Natural killer cell (primary cell): ENCODE data around the gene PLXNA4. TPM values are rescaled to one million over a fixed set of nuclear protein-coding genes. Genes with fewer than 3 reads are reported as not detected.

Experiments used
- ATAC-seq, 3 donors: fragments of 150-1000 bp in 2 of 3; fragments of 200-7000 bp in 1 of 3; cut with Tn5 transposase; 1 replicate in 1 of 3; 2 replicates in 2 of 3; pipeline ENCODE4 v1.10.0; 2021; ENCODE audit warnings: mild to moderate bottlenecking in 2 of 3, moderate library complexity in 2 of 3
- DNase-seq, 2 donors: peaks; one replicate each; pipeline versions ENCODE4 v3.0.0 to v3.0.0-alpha.2; 2013 to 2021; ENCODE audit warnings: mixed read lengths in 1 of 2
- H3K27ac ChIP-seq: one replicate; pipeline ENCODE4 v1.5.1; 2013; ENCODE audit warnings: mild to moderate bottlenecking, low read length
- H3K27me3 ChIP-seq: one replicate; pipeline ENCODE4 v1.6.1; 2013; ENCODE audit warnings: low read length; ENCODE audit not compliant: control insufficient read depth, insufficient read depth
- H3K36me3 ChIP-seq: one replicate; pipeline ENCODE4 v1.6.1; 2013; ENCODE audit warnings: low read length; ENCODE audit not compliant: control insufficient read depth, insufficient read depth
- H3K4me1 ChIP-seq: one replicate; pipeline ENCODE4 v1.6.1; 2013; ENCODE audit warnings: low read length; ENCODE audit not compliant: control insufficient read depth, insufficient read depth
- H3K4me3 ChIP-seq: one replicate; pipeline ENCODE4 v1.5.1; 2013; ENCODE audit warnings: low read length
- H3K9me3 ChIP-seq: one replicate; pipeline ENCODE4 v1.6.1; 2013; ENCODE audit warnings: low read length; ENCODE audit not compliant: control insufficient read depth, insufficient read depth
- H3K27ac Mint-ChIP-seq, 2 donors: one replicate each; pipeline ENCODE4 v1.8.0; 2022; ENCODE audit warnings: mild to moderate bottlenecking in 2 of 2, mixed read lengths in 2 of 2, moderate library complexity in 1 of 2
- H3K27me3 Mint-ChIP-seq, 2 donors: one replicate each; pipeline ENCODE4 v1.8.0; 2022; ENCODE audit warnings: low read depth in 2 of 2, mixed read lengths in 2 of 2
- H3K36me3 Mint-ChIP-seq: one replicate; pipeline ENCODE4 v1.8.0; 2022; ENCODE audit warnings: mixed read lengths
- H3K4me1 Mint-ChIP-seq, 2 donors: one replicate each; pipeline ENCODE4 v1.8.0; 2022; ENCODE audit warnings: mixed read lengths in 2 of 2
- H3K4me3 Mint-ChIP-seq: one replicate; pipeline ENCODE4 v1.8.0; 2022; ENCODE audit warnings: mild to moderate bottlenecking, moderate library complexity, mixed read lengths
- H3K9me3 Mint-ChIP-seq, 2 donors: one replicate each; pipeline ENCODE4 v1.8.0; 2022; ENCODE audit warnings: mixed read lengths in 2 of 2
- WGBS: methylation state at CpG from one replicate; pipeline ENCODE4 v1.1.7; 2013; ENCODE audit warnings: missing lambda C conversion rate; ENCODE audit not compliant: insufficient coverage; 5-methylcytosine and 5-hydroxymethylcytosine counted together
- intact Hi-C: fragments of 100-400 bp; cut with micrococcal nuclease; formaldehyde crosslinking; loops from one replicate; pipeline ENCODE4 v1.14.2; 2022
- total RNA-seq, 4 donors: library from RNA; stranded (reverse); fragments of 120-200 nt in 1 of 4; gene quantifications; one replicate each; pipeline versions ENCODE4 v1.2.3 to v1.2.4, GENCODE V29; 2013 to 2022
- TF ChIP-seq, protein P1 (sequence below): fragments of 200-600 bp; IDR thresholded peaks from one replicate; pipeline ENCODE4 v1.8.0; 2022; ENCODE audit warnings: antibody characterized with exemption

The PLXNA4 gene
- total RNA-seq, 3 donors from 2014 or later (not counting 1 experiment from before 2014, with no cell fraction given), result 5.1 to 15.3 (median 10.9) TPM

DNA sequence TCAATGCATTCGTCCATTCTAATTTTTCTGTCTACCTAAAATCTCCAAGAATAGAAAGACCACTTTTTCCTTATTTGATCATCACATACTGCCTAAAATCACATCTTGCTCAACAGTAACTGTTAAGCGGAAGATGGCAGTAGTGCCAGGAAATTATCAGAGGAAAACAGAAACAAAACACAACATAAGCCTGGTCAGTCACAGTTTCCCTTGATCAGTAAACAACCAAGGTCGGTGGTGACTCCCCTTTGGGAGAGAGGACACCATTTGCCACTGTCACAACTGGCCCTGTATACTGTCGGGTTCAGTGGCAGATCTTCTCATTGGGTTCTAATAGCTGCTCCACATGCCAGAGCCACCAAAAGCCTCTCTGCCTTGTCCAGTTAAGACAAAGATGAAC lies 106.6 kb downstream of the PLXNA4 start:
- Histone ChIP-seq H3K4me1 (peaks cover 15% of the 10 kb centered on the region), H3K27ac (no peak overlapping the region), H3K9me3 (no peaks in the 10 kb centered on the region), H3K4me3 (no peak overlapping the region), H3K36me3 (no peaks in the 10 kb centered on the region), H3K27me3 (no peaks in the 10 kb centered on the region)
- Mint-ChIP-seq H3K36me3 (no peaks in the 10 kb centered on the region), H3K4me3 (no peak overlapping the region), H3K9me3 (no peaks in the 10 kb centered on the region), H3K27me3 (peaks cover 8 to 38% of the 10 kb centered on the region in 2 donors), H3K27ac (no peak overlapping the region), H3K4me1 (peaks cover 30 to 39% of the 10 kb centered on the region in 2 donors)
- ATAC-seq, result no peak
- no peak for DNase-seq
- intact Hi-C loops, result no loop called here
- TF ChIP-seq, protein P1, sequence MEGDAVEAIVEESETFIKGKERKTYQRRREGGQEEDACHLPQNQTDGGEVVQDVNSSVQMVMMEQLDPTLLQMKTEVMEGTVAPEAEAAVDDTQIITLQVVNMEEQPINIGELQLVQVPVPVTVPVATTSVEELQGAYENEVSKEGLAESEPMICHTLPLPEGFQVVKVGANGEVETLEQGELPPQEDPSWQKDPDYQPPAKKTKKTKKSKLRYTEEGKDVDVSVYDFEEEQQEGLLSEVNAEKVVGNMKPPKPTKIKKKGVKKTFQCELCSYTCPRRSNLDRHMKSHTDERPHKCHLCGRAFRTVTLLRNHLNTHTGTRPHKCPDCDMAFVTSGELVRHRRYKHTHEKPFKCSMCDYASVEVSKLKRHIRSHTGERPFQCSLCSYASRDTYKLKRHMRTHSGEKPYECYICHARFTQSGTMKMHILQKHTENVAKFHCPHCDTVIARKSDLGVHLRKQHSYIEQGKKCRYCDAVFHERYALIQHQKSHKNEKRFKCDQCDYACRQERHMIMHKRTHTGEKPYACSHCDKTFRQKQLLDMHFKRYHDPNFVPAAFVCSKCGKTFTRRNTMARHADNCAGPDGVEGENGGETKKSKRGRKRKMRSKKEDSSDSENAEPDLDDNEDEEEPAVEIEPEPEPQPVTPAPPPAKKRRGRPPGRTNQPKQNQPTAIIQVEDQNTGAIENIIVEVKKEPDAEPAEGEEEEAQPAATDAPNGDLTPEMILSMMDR, result no peak
- WGBS, result 69% methylated on average over 4 of the region's 4 CpGs

DNA sequence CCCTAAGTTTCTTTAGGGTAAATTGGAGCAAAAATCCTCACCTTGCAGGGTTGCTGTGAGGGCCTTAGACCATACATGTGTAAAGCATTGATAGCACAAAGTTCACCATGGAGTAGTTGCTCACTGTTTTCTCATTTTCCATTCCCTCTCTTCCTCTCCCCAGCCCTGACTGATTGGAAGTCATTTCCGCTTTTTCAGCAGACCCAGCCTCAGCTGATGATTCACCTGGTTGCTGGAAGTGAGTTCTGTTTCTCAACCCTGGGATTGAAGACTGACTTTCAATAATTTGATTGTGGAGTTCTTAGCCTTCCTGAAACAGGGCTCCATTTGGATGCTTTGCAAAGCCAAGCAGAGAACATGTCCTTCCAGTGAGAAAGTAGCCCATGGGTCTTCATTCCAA lies 107.0 kb downstream of the PLXNA4 start:
- Mint-ChIP-seq H3K9me3 (no peaks in the 10 kb centered on the region), H3K4me3 (no peak overlapping the region), H3K36me3 (no peaks in the 10 kb centered on the region), H3K27me3 (peaks cover 8 to 35% of the 10 kb centered on the region in 2 donors), H3K27ac (no peak overlapping the region), H3K4me1 (peaks cover 26 to 35% of the 10 kb centered on the region in 2 donors)
- TF ChIP-seq, protein P1, result no peak
- peaks cover 12% of the 10 kb centered on the region for H3K4me1 ChIP-seq
- intact Hi-C loops, result no loop called here
- H3K36me3 ChIP-seq, result no peaks in the 10 kb centered on the region
- H3K27ac ChIP-seq, result no peak overlapping the region
- H3K27me3 ChIP-seq, result no peaks in the 10 kb centered on the region
- ATAC-seq (no peak), DNase-seq (no peak)
- 88% methylated on average over 1 of the region's 1 CpG for WGBS
- no peaks in the 10 kb centered on the region for H3K9me3 ChIP-seq
- H3K4me3 ChIP-seq, result no peak overlapping the region

DNA sequence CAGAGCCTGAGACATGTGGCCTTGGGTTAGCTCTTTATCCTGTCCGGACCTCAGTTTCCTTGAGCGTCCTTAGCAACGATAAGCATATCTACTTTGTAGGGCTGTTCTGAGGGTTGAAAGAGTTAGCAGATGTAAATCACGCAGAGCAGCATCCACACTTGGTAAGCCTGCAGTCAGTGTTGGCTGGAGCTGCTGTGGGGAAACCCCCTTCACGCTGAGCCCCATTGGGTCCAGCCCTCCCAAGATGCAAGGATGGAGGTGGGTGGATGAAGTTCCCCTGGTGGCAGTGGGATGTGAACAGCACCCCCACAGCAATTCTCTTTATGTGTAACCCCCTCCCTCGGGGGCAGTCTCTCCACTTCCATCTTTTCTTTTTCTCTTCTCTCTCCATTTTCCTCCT lies 109.9 kb downstream of the PLXNA4 start:
- Histone ChIP-seq H3K4me3 (no peak overlapping the region), H3K9me3 (no peaks in the 10 kb centered on the region), H3K27me3 (no peaks in the 10 kb centered on the region), H3K36me3 (no peaks in the 10 kb centered on the region), H3K27ac (no peak overlapping the region), H3K4me1 (no peaks in the 10 kb centered on the region)
- Mint-ChIP-seq H3K27ac (no peak overlapping the region), H3K4me1 (peaks cover 29 to 36% of the 10 kb centered on the region in 2 donors), H3K27me3 (peaks cover 0 to 22% of the 10 kb centered on the region in 2 donors), H3K36me3 (no peaks in the 10 kb centered on the region), H3K4me3 (no peak overlapping the region), H3K9me3 (no peaks in the 10 kb centered on the region)
- TF ChIP-seq, protein P1, result no peak
- DNase-seq (no peak), ATAC-seq (peak in 1 of 3 donors; percentile 52)
- WGBS, result 91% methylated on average over 6 of the region's 6 CpGs
- intact Hi-C loops, result no loop called here

GRCh38 chr7:132465516-132465915 lies 110.8 kb downstream of the PLXNA4 start:
- Histone ChIP-seq H3K27me3 (no peaks in the 10 kb centered on the region), H3K36me3 (no peaks in the 10 kb centered on the region), H3K27ac (no peak overlapping the region), H3K9me3 (no peaks in the 10 kb centered on the region), H3K4me1 (peaks cover 5% of the 10 kb centered on the region), H3K4me3 (no peak overlapping the region)
- TF ChIP-seq, protein P1, result no peak
- WGBS, result 85% methylated on average over 4 of the region's 4 CpGs
- no peaks in the 10 kb centered on the region for H3K36me3 Mint-ChIP-seq
- H3K9me3 Mint-ChIP-seq, result no peaks in the 10 kb centered on the region
- no peak overlapping the region for H3K27ac Mint-ChIP-seq
- intact Hi-C loops, result no loop called here
- H3K4me1 Mint-ChIP-seq, result peaks cover 34 to 44% of the 10 kb centered on the region in 2 donors
- ATAC-seq (no peak), DNase-seq (no peak)
- H3K27me3 Mint-ChIP-seq, result peaks cover 0 to 23% of the 10 kb centered on the region in 2 donors
- H3K4me3 Mint-ChIP-seq, result no peak overlapping the region
